GM19328 (cell line): ENCODE measurements around the gene HIPK2.
"Not testable (repeated sequence)": the region's sequence is repeated elsewhere in the genome, so short reads cannot be mapped to it uniquely, and the experiment has no call there.

ENCODE experiments used
- ATAC-seq: cut with Tn5 transposase; IDR thresholded peaks from one replicate; pipeline ENCODE4 v1.9.1; 2021; ENCODE audit warnings: mild to moderate bottlenecking, moderate library complexity; ENCODE audit not compliant: unreplicated experiment

The HIPK2 gene

DNA sequence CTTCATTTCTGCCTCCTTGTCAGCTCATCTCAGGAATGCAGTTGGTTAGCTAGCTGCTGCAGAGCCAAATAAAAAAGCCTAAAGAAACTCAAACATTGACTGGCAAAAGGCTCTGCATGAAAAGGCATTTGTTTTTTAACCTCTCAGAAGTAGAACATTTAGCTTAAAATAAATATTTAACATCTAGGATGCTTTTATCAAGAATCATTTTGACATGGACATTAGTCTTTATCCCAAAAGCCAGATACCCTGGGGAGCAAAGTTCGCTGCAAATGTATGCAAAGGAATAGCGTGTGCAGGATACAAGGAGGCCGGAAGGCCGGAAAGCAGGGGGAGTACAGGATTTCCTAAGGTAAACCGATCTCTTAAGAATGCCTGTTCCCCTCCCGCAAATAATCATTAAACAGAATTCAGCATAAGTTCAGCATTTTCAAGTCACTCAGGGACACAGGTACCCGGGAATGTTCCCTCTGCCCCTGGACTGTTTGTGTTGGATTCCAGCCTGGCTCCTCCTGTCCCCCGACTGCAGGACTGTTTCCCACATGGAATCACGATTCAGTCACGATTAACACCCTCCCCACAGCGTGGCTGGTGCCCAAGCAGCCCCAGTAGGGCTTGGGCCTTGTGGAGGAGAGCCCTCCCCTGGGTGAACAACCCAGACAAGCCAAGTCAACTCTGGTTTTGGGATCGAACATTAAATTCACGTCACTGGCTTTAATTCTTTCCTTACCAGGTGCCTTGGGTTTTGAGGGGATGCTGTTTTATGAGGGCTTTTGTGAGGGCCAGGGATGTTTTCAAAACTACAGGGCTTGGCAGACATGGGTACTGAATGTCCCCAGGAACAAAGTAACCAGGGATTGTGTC, 97.8 kb downstream of the HIPK2 start:
- ATAC-seq = no peak

GRCh38 chr7:139676390-139676789, 101.4 kb downstream of the HIPK2 start:
- ATAC-seq = no peak

DNA sequence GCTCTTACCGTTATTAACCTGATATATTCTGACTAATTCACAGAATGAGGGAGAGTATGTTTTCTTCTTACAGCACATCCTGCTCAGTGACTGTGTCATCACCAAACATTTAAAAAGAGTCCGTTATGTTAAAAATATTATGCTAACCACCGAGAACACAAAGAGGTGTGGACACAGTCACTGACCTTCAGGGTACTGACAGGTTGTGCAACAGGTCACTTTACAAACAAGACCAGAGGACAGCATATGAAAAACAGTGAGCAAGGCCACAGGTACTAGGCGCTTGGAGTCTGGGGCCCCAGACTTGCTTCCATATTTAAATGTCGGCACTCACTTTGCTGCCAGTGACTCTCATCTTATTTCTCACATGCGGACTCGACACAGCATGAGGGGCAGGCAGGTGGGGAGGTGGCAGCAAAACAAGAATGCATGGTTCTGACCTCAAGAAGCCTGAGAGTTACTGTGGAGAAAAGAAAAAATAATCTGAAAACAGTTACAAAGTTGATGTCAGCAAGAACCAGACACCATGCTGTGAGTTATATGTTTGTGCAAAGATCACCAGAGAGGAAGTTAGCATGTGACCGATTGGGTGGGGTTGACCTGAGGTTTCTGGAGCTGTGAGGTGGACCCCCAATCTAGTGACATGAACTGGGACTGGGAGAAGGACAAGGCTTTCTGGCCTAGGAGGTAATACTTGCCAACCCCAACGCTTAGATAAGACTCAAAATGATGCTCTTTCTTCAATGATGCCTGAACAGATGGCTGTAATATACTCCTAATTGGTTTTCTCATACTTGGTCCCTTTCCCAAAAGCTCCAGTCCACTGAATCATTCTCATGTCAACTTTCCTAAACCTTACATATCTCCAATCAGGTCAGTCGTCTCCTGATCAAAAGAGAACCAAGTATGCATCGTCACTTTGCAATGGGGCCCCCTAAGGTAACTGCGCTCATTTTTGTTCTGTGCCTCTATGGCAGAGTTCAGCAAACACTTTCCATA, 102.4 kb downstream of the HIPK2 start:
- no peak for ATAC-seq

GRCh38 chr7:139674752-139675126, 103.1 kb downstream of the HIPK2 start:
- no peak for ATAC-seq

GRCh38 chr7:139674341-139674740, 103.5 kb downstream of the HIPK2 start:
- no peak for ATAC-seq

DNA sequence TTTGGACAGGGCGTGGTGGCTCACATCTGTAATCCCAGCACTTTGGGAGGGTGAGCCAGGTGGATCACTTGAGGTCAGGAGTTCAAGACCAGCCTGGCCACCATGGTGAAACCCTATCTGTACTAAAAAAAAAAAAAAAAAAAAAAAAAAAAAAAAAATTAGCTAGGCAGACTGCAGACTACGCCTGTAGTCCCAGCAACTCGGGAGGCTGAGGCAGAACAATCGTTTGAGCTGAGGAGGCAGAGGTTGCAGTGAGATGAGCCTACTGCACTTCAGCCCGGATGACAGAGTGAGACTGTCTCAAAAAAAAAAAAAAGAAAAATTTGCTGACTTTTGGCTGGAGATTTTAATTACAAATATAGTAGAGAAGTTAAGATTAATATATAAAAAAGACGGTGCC, 104.0 kb downstream of the HIPK2 start:
- ATAC-seq = no peak

- ATAC-seq = peak; percentile 69
These were observed 104.6 kb downstream of the HIPK2 start for GRCh38 chr7:139673230-139673629.

DNA sequence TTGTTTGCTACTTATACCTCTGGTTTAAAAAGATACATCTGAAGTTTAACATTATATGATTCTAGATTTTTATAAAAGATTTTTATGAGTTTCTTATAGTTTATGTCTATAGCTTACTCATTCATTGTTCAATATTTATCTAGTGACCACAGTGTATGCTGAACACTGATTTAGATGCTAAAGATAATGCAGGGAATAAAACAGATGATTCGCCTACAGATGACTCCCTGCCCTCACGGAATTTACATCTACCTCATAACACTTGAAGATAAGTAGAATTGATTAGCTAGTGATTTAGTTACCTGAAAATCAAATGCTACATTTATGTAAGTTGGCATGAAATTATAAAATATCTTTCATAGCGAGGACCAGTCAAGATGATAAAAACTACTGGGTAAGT, 105.8 kb downstream of the HIPK2 start:
- no peak for ATAC-seq

GRCh38 chr7:139670662-139671061, 107.1 kb downstream of the HIPK2 start:
- not testable (repeated sequence) for ATAC-seq

DNA sequence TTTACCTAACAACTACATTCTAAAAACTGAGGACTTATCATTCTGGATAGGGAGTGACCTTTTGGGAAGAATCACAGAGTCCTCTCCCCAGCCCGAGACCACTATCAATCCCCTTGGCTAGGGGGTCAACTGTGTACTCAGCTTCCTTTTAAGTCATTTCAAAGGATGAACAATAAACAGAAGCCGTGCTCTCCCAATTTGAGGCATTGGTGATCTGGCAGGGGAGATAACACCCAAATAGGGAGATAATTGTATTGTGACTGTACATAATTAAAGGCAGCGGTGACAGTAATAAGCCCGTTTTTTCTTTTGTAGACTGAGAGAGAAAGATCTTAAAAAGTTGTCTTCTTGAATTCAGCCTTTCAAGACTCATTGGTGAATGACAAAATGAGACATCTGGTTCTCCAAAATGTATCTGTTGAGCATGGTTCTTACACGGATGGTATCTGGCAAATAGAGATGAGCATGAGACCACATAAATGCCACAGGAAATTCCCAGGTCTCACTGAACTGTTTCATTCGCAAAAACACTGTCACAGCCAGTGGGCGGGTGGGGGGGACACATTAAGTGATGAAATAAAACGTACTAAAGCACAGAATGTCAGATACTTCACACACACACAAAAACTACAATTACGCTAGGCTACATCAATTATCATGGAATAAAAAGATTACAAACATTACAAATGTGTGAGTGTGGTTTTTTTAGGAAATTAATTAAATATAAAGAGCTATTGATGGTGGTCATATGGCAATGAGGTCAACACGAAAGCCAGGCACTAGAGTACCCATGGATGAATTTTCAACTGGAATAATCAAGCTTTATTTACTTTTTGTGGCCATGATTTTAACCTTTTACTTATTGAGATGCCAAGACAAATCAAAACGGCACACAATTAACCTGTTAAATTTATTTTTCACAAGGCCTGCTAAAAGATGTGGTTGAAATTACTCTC, 108.4 kb downstream of the HIPK2 start:
- no peak for ATAC-seq

DNA sequence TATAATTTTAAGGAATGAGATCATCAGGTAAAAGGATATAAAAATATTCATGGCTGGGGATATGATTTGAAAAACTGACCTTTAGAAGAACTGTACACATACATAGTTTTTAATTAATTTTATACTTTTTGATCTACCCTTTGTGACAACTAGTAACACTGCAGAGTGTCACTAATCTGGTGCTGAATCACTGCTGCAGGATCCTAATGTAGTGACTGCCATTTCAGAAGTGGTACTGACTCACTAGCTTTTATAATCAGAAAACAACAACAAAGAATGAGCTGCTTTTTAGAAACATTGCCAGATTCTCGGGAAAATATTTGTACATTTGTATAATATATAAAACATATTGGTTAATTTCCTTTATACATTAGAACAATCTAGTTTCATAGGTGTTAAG, 110.4 kb downstream of the HIPK2 start:
- no peak for ATAC-seq

- no peak for ATAC-seq
These were observed 111.3 kb downstream of the HIPK2 start for GRCh38 chr7:139666501-139666900.

DNA sequence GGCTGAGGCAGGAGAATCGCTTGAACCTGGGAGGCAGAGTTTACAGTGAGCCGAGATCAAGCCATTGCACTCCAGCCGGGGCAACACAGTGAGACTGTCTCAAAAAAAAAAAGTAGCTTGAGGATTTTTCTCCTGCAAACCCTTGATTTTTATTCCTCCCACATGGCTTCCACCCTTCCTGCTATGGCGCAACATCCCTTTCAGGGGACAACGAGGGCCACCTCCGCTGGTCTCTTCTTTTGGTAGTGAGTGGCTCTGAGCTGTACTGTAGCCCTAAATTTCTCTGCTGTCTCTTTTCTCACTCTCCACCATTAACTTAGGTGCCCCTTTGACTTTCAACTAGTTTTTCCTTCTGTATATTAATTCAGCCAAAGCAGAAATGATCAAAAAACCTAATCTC, 113.4 kb downstream of the HIPK2 start:
- ATAC-seq = no peak

GRCh38 chr7:139663608-139664177, 114.1 kb downstream of the HIPK2 start:
- ATAC-seq = no peak

DNA sequence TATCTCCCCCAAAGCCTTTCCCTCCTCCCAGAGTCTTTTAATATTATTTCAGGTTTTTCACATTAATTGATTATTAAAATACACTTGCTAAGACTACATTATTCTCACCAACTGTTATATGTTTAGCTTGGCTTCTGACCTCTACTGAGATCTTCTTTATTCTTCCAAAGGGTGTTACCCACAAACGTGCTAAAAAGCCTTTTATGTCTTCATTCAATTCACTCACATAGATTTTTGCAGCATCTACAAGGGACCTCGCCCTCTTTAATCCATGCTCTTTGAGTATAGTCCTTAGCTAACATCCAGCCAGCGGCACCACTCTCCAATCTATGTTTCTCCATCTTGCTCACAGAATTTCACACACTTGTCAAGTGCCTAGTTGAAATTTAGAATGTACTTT, 115.9 kb downstream of the HIPK2 start:
- no peak for ATAC-seq

DNA sequence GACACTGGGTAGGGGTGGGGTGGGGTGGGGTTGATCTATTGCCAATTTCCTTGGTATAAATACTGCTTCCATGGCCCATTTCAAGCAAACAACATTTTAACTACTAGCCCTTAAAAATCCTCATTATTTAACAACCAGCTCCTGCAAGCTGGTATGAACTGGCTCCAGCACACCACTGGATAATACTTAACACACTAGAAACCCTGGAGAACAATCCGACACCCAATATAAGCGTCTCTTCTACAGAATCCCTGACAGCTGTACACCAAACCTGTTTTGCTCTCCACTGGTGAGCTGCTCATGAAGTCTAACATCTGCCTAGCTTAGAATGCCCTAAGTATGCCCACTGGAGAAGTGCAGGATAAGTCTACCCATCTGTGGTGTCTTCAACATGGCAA, 116.8 kb downstream of the HIPK2 start:
- ATAC-seq = no peak

DNA sequence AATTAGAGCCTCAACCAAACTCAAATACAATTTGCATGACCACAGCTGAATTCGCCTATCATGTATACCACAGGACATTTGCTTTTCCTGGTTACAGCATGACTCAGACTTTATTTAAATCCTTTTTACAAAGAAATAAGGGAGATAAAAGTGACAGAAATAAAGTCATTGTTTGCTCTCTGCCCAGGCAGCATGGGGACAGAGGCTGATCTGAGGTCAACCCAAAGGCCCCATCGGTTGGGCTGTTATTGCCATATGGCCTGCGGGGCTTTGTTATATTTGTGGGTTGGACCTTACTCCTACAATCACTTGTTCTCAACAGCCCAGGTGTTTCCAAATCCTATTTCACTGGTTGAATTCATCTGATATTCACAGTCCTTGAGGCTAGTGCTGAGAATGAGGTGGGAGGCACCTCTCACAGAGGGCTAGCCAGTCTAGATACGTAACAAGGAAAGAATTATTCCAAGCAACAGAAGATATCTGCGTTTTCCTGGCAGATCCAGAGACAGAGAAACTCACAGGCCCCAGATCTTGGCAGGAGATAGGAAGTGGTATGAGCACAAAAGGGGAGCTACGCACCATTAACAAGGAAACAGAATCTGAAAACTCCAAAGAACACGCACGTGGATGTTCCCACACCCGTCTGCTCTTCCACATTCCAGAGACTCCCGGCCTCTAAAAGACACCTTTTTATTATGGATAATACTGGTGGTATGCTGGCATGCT, 117.3 kb downstream of the HIPK2 start:
- no peak for ATAC-seq

GRCh38 chr7:139659922-139660316, 117.9 kb downstream of the HIPK2 start:
- ATAC-seq = no peak

DNA sequence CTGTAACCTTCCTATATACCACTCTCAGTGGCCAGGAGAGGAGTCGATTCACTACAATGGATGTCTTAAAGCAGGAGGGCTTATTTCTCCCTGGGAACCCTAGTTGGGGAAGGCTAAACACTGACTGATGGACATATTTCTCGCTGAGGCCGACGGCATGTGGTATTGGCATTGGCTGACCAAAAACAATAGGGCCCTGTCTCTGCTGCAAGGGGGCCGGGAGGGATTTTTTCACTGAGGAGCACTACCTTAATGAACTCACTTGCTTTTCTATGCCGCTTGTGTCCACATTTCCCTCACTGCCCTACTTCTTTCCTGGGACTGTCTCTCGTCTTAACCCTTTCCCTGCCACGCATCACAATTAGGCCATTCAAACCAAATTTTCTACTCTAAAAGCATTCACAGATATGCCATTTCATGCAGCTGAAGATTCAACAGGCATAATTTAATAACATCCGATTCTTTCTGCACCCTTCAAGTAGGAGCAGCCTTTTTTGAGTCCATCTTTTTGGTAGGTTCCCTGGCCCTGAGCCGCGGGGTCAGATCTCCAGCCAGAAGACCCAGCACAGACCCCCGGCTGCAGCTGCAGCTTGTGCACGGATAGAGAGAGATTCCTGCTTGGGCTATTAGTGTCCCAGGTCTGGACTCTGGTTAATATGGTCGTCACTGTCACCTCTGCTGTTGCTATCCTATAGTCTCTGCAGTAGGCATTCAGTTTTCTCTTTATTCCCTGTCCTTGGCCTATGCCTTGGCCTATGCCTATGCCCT, 118.7 kb downstream of the HIPK2 start:
- ATAC-seq = no peak
